HG03095 (cell line): ENCODE data around the gene ECM2.

Experiments used
- ATAC-seq: cut with Tn5 transposase; IDR thresholded peaks from one replicate; pipeline ENCODE4 v1.9.1; 2021; ENCODE audit warnings: moderate library complexity; ENCODE audit not compliant: unreplicated experiment

Gene ECM2

DNA sequence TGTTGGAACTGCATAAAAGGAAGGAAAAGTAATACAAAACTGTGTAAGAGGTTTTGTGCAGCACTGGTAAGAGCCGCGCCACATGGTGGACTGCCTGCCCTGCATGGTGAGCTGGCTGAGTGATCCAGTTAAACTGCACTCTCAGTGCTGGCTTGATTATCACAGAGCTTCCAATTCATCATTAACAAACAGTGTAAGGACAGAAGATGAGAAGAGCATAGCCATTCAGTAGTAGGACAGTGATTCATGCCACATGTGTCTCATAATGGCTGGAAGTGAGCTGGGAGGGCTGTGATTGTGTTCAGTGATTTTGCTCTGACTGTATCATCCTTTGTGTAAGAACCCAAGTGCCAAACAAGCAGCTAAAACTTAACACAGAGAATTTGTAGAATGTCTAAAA, 67.6 kb downstream of the ECM2 start:
- ATAC-seq, result no peak

DNA sequence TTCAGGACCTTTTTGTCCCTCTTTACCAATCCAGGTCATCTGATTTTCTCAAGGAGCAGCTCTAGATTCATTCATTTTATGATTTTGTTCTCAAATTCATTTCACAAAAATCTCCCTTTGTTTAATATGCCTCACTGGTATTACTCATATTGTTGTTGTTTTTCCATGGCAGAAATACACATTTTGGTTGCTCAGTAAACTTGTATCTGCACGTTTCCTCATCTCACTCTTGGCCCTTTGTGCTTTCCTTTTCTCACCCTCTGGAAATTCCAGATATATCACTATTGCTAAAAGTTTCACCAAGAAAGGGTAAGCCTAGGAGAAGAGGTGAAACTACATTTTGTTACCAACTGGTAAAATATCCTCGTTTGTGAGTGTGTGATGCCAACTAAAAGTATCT, 68.3 kb downstream of the ECM2 start:
- no peak for ATAC-seq

DNA sequence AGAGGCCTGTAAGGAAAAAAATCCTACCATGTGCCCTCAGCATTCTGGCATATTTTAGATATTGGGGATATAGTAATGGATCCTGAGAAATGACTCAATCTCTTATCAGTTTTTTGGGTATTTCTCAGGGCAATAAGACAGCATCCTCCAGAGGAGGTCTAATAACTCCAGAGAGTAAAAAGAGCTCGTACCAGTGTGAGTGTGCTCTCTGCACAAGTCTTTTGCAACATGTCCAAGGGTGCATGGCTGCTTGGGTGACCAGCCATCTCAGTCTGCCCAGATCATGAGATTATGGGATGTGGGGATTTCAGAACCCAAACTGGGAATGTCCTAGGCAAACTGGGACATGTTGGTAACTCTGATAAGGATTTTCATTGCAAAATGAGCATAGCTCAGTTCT, 68.7 kb downstream of the ECM2 start:
- ATAC-seq, result no peak

DNA sequence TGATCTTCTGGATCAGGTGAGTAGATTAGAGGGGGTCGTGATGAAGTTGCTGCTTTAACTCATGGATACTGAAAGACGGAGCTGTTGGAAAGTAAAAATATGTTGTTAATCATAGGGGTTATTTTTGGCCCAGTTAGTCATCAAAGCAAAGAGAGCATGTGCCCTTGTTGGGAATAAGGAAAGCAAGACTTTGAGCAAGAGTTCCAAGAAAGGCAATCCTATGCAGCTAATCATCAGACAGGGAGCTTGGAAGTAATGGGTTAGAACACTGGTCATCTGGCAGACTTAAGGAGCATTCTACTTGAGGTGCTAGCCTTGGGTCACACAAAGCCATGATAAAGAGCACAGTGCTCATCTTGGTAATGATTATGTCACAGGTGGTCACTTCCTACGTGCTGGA, 71.8 kb downstream of the ECM2 start:
- no peak for ATAC-seq

DNA sequence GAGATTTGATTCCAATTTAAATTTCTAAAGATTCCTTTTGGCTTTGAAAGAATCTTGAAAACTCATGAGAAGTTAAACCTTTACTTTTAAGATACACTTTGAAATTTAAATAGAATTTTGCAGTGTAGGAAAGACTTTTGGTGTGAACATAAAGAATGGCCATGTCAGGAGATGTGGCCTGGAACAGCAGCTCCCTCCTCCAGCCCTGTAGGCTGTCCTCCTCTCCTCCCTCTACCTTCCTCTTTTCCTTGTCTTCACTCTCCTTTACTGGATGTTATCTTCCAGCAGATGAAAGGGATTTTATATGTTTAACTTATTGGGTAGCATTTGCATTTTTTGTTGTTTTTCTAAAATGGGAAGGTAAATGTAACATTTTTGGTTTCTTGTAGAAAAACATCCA, 72.4 kb downstream of the ECM2 start:
- ATAC-seq, result no peak

DNA sequence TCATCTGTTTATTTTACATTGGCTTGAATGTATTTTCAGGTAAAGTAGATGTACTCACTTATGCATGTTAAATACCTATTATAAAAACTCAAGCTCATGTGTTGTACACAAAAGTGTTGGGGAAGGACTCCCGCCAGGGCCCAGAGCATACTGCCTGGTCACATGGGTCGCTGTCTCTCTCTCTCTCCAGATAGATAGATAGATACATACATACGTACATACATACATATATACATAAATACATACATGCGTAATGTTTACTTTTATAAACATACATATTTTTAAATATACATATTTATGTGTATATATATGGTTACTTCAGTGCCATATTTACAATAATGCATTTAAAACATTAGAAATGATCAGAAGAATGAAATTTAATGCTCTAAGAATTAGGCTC, 78.2 kb downstream of the ECM2 start:
- ATAC-seq, result no peak

DNA sequence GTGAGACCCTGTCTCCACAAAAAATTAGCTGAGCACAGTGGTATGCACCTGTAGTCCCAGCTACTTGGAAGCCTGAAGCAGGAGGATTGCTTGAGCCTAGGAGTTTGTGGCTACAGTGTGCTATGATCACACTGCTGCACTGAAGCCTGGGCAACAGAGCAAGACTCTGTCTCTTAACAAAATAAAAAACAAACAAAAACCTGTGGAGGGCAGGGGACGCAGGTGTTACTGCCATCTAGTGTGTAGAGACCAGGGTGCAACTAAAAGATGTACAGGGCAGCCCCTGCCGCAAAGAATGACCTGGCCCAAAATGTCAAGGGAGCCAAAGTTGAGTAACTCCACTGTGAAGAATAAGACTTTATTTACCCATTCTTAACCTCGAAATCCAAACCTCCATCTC, 80.6 kb downstream of the ECM2 start:
- no peak for ATAC-seq

DNA sequence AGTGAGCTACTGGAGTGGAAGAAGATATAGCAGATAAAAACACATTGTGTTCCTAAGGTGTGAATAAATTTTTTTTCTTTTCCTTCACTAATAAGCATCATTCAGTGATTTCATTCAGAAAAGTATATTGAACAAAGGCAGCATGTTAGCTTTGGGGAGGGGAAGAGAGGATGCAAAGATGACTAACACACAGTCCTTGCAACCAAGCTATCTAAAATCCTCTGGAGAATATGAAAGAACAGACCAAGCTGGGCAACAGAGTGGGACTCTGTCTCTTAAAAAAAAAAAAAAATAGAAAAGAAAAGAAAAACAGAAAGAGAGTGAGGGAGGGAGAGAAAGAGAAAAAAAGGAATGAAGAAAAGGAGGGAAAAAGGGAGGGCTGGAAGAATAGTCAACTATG, 89.3 kb downstream of the ECM2 start:
- ATAC-seq, result no peak
